Common myeloid progenitor, CD34-positive (primary cell): ENCODE data around the gene DCDC1.

ENCODE experiments used
- CTCF ChIA-PET: fragments of 350-600 bp; sonication (Branson Sonifier 250); formaldehyde crosslinking; loops from one replicate; lab custom pipeline; 2021; ENCODE audit warnings: antibody characterized with exemption; lab: Charles Lee
- POLR2A ChIA-PET: fragments of 350-600 bp; sonication (Branson Sonifier 250); formaldehyde crosslinking; loops from one replicate; lab custom pipeline; 2021; ENCODE audit warnings: antibody characterized with exemption; lab: Charles Lee
- DNase-seq, 3 donors: peaks; one replicate each; pipeline versions ENCODE4 v3.0.0 to v3.0.0-alpha.2; 2013
- H3K27ac ChIP-seq, 2 experiments: 1 replicate in 1 of 2; 2 replicates in 1 of 2; pipeline ENCODE4 v1.7.0; 2013; ENCODE audit warnings: inconsistent platforms in 2 of 2, low read length in 2 of 2, mild to moderate bottlenecking in 2 of 2, low read depth in 1 of 2, moderate library complexity in 1 of 2; ENCODE audit not compliant: severe bottlenecking in 2 of 2, insufficient read depth in 1 of 2, poor library complexity in 1 of 2
- H3K27me3 ChIP-seq, 5 experiments: replicated peaks in 2 of 5; 1 replicate in 3 of 5; 2 replicates in 2 of 5; pipeline versions ENCODE4 v1.6.1 to v1.7.0; 2013; ENCODE audit warnings: low read length in 4 of 5, mild to moderate bottlenecking in 2 of 5, moderate library complexity in 2 of 5, inconsistent platforms in 1 of 5; ENCODE audit not compliant: insufficient read depth in 5 of 5, control insufficient read depth in 4 of 5
- H3K36me3 ChIP-seq, 4 experiments: 1 replicate in 2 of 4; 2 replicates in 2 of 4; pipeline versions ENCODE4 v1.6.1 to v1.7.0; 2013; ENCODE audit warnings: low read length in 3 of 4, control low read depth in 1 of 4, mild to moderate bottlenecking in 1 of 4; ENCODE audit not compliant: control insufficient read depth in 4 of 4, insufficient read depth in 4 of 4
- H3K4me1 ChIP-seq, 4 experiments: 1 replicate in 3 of 4; 2 replicates in 1 of 4; pipeline versions ENCODE4 v1.6.1 to v1.7.1; 2013; ENCODE audit warnings: low read length in 3 of 4, mild to moderate bottlenecking in 3 of 4, control low read depth in 1 of 4, inconsistent platforms in 1 of 4, moderate library complexity in 1 of 4; ENCODE audit not compliant: control insufficient read depth in 4 of 4, insufficient read depth in 4 of 4; ENCODE audit errors: control extremely low read depth in 1 of 4
- H3K4me3 ChIP-seq, 7 experiments: 1 replicate in 4 of 7; 2 replicates in 3 of 7; pipeline versions ENCODE4 v1.5.1 to v1.7.0; 2013; ENCODE audit warnings: mild to moderate bottlenecking in 7 of 7, low read length in 6 of 7, moderate library complexity in 6 of 7, inconsistent platforms in 2 of 7, low read depth in 2 of 7, control low read depth in 1 of 7; ENCODE audit not compliant: insufficient read depth in 4 of 7, control insufficient read depth in 1 of 7; ENCODE audit errors: extremely low read depth in 1 of 7
- H3K9me3 ChIP-seq, 5 experiments: 1 replicate in 4 of 5; 2 replicates in 1 of 5; pipeline versions ENCODE4 v1.6.1 to v1.7.1; 2013; ENCODE audit warnings: low read length in 4 of 5, mild to moderate bottlenecking in 2 of 5, inconsistent platforms in 1 of 5, low read depth in 1 of 5, moderate library complexity in 1 of 5; ENCODE audit not compliant: control insufficient read depth in 4 of 5, insufficient read depth in 2 of 5; ENCODE audit errors: control extremely low read depth in 1 of 5
- WGBS: methylation state at CpG from one replicate; pipeline ENCODE4 v1.1.5; 2013; ENCODE audit not compliant: insufficient coverage; 5-methylcytosine and 5-hydroxymethylcytosine counted together

The DCDC1 gene

DNA sequence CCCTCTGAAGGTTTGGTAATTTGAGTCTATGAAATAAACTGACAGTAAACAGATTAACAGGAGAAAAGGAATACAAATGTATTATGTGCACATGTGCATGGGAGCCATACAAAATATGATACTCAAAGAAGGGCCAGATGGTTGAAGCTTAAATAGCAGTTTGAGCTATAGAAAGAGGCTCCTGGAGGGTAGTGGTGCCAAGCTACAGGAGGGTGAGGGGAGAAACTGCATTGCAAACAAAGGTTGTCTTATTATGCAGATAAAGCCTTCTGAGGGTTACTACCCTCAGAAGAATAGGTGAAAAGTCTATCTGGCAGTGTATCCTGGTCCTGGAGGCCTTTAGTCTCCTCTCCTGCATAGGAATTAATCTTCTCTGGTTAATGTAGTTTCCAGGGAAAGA is 516.1 kb downstream of the DCDC1 start:
- POLR2A ChIA-PET, result no interaction called here
- peaks cover 0 to 1% (median 0%) of the 10 kb centered on the region in 5 experiments for H3K27me3 ChIP-seq
- no peaks in the 10 kb centered on the region for H3K36me3 ChIP-seq
- no peaks in the 10 kb centered on the region for H3K4me1 ChIP-seq
- CTCF ChIA-PET, result no interaction called here
- H3K9me3 ChIP-seq, result peaks cover 0 to 2% (median 0%) of the 10 kb centered on the region in 5 experiments
- H3K27ac ChIP-seq, result no peak overlapping the region
- no peak for DNase-seq
- no peak overlapping the region for H3K4me3 ChIP-seq

DNA sequence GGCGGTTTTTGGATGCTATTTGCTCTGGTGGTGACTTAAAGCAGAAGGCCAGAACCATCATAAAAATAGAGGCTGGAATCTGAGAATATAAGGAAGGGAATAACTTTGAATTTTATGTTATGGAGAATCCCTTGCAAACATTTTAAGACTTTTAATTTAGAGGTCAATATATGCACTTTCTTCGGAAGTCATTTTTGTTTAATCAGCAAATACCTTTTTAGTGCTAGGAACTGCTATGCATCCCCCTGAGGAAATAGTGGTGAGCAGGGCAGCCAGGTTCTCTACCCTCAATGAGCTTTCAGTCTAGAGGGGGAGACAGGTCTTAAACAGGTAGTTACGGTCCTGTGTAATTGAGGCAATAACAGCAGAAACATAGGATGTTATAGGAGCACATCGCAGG is 516.9 kb downstream of the DCDC1 start:
- Histone ChIP-seq H3K4me3 (no peak overlapping the region), H3K27ac (no peak overlapping the region), H3K36me3 (no peaks in the 10 kb centered on the region), H3K27me3 (no peaks in the 10 kb centered on the region), H3K4me1 (no peaks in the 10 kb centered on the region), H3K9me3 (peaks cover 0 to 3% (median 0%) of the 10 kb centered on the region in 5 experiments)
- CTCF ChIA-PET, result no interaction called here
- no peak for DNase-seq
- POLR2A ChIA-PET, result no interaction called here
- WGBS, result 90% methylated on average over 2 of the region's 4 CpGs

DNA sequence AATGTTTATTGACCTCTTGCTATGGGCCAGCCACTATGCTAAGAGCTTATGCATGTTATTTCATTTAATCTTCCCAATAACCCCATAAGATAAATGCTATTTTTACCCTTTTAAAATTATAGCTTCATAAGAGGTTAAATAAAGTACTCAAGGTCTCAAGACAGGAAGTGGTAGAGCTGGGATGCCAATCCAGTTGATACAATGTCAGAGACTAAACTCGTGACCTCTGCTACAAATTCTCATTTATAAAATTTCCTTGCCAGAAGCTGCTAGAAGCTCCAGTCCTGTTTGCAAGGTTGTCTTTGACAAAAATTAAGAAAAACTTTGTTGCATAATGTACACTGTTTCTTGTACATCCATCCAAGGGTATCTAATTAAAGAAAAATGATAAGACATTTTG is 517.4 kb downstream of the DCDC1 start:
- POLR2A ChIA-PET, result no interaction called here
- 56% methylated on average over 1 of the region's 1 CpG for WGBS
- DNase-seq, result no peak

DNA sequence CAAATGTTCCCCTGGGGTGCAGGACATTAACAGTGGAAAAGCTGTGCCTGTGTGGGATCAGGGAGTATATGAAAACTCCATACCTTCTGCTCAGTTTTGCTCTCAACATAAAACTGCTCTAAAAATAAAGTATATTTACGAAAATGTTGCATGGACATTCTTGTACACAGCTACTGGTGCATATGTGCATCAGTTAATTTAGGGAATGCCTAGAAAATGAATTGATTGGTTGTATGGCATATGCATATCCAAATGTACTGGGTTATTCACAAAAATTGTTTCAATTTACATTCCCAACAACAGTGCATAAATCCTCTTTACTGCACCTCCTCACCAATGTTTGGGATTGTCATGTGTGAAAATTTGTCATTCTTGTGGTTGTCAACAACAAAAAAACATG is 532.3 kb downstream of the DCDC1 start:
- Histone ChIP-seq H3K9me3 (peaks cover 0 to 7% (median 0%) of the 10 kb centered on the region in 5 experiments), H3K4me3 (no peak overlapping the region), H3K27ac (no peak overlapping the region), H3K4me1 (no peaks in the 10 kb centered on the region), H3K27me3 (peaks cover 0 to 3% (median 0%) of the 10 kb centered on the region in 5 experiments), H3K36me3 (no peaks in the 10 kb centered on the region)
- POLR2A ChIA-PET, result no interaction called here
- WGBS, result 100% methylated on average over 1 of the region's 1 CpG
- CTCF ChIA-PET, result no interaction called here
- no peak for DNase-seq

More for the DNA sequence above, 517.4 kb downstream of the DCDC1 start:
- H3K27me3 ChIP-seq, result no peaks in the 10 kb centered on the region
- no peak overlapping the region for H3K4me3 ChIP-seq
- H3K4me1 ChIP-seq, result no peaks in the 10 kb centered on the region
- peaks cover 0 to 6% (median 0%) of the 10 kb centered on the region in 5 experiments for H3K9me3 ChIP-seq
- CTCF ChIA-PET, result no interaction called here
- H3K36me3 ChIP-seq, result no peaks in the 10 kb centered on the region
- no peak overlapping the region for H3K27ac ChIP-seq

DNA sequence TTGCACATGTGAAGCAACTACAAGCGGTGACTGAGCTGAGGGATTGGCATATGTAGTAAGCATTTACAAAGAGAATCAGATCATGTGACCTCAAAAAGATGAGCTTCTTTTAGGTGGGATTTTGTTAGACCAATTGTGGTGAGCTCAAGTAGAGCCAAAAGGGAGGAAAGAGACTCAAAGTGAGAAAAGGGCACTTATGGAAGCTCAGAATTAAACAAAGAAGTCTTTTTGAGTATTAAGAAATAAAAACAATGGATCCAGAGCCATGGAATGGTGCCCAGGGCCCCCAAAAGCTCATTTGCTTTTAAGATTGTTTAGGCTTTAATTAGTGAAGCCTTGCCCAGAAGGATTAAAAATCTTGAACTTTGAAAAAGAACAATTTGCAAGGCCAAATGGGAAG is 536.7 kb downstream of the DCDC1 start:
- POLR2A ChIA-PET, result no interaction called here
- no peak overlapping the region for H3K27ac ChIP-seq
- H3K4me1 ChIP-seq, result no peaks in the 10 kb centered on the region
- peaks cover 0 to 4% (median 0%) of the 10 kb centered on the region in 5 experiments for H3K27me3 ChIP-seq
- WGBS, result 100% methylated on average over 1 of the region's 1 CpG
- CTCF ChIA-PET, result no interaction called here
- no peak overlapping the region for H3K4me3 ChIP-seq
- DNase-seq, result no peak
- peaks cover 0 to 7% (median 0%) of the 10 kb centered on the region in 5 experiments for H3K9me3 ChIP-seq
- no peaks in the 10 kb centered on the region for H3K36me3 ChIP-seq

DNA sequence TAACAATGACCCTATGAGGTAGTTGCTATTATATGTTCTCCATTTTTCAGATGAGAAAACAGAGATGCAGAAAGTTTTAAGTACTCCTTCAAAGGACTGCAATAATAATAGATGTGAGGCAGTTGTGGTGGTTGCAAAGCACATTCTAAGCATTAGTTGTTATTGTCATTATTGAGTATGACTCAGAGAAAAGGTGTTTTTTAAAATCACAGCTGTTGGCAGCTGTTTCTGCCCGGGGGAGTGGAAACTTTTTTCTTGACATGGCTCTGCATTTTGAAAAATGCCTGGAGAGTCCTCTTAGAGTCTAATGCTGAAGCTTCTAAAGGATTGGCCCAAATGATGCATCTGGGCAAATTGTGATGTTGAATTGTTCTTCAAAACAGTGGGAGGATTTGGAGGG is 538.9 kb downstream of the DCDC1 start:
- CTCF ChIA-PET, result no interaction called here
- Histone ChIP-seq H3K27ac (no peak overlapping the region), H3K9me3 (peaks cover 0 to 2% (median 0%) of the 10 kb centered on the region in 5 experiments), H3K27me3 (peaks cover 0 to 4% (median 0%) of the 10 kb centered on the region in 5 experiments), H3K4me1 (no peaks in the 10 kb centered on the region), H3K36me3 (no peaks in the 10 kb centered on the region), H3K4me3 (no peak overlapping the region)
- WGBS, result 100% methylated on average over 1 of the region's 1 CpG
- POLR2A ChIA-PET, result no interaction called here
- DNase-seq, result no peak

DNA sequence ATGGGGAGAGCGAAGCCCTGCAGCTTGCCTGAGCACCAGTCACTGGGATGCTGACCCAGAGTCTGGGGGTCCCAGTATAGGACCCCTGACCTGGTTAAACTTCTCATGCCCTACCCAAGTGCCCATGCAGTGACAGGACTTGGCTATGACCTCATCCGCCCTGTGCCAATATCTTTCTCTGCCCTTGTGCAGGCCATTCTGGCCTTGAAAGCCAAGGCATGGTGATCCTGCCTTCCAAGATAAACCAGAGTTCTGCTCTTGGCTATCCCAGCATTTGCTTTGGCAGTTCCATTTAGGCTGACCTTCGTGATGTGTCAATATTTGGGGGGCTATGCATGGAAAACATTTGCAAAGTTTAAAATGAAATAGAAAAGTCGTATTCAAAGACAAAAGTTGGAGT is 542.6 kb downstream of the DCDC1 start:
- Histone ChIP-seq H3K36me3 (no peaks in the 10 kb centered on the region), H3K9me3 (no peaks in the 10 kb centered on the region), H3K4me3 (no peak overlapping the region), H3K27me3 (peaks cover 0 to 4% (median 0%) of the 10 kb centered on the region in 5 experiments), H3K27ac (no peak overlapping the region), H3K4me1 (no peaks in the 10 kb centered on the region)
- ChIA-PET CTCF (no interaction called here), POLR2A (no interaction called here)
- WGBS, result 96% methylated on average over 4 of the region's 4 CpGs
- no peak for DNase-seq
